ENCODE results near the gene ENTREP1.

GRCh38 chr9:69371001-69371400 lies 46.0 kb downstream of the ENTREP1 start:
- TF ChIP-seq CTCF (IDR thresholded peaks at IDR 0.05 in 8 of 11, conservative IDR thresholded peaks at IDR 0.05 in 3 of 11) (no peak), POLR2A (IDR thresholded peaks at IDR 0.05) (no peak)
